ENCODE data around the gene STMN3. TPM values are rescaled to one million over a fixed set of nuclear protein-coding genes. Genes with fewer than 3 reads are reported as not detected.

STMN3 gene
- polyA plus RNA-seq, 1 of the 3 experiments (the other 2 are of a cell fraction) = 111 TPM

GRCh38 chr20:63668351-63668750 lies 15.1 kb upstream of the STMN3 start:
- 87% methylated on average over 10 of the region's 11 CpGs for WGBS (ENCODE audit: low lambda C conversion rate)

More at GRCh38 chr20:63668351-63668750, 15.1 kb upstream of the STMN3 start:
- 0 out of 2 replicates have a peak, but pooled peaks cover 4% of the 10 kb centered on the region for H3K79me2 ChIP-seq (ENCODE audit: insufficient read depth)
- POLR2A ChIA-PET = interaction anchor here (0.6 kb wide), 1 partner anchor 63 kb away, joined by 3 read pairs; no protein-coding TSS in a partner anchor
- H3F3A ChIP-seq (replicated peaks; ENCODE audit: insufficient read depth) = no peaks in the 10 kb centered on the region
- CTCF ChIA-PET = interaction anchor here (1.2 to 1.5 kb wide), 2 partner anchors 172 to 305 kb away, joined by 3 to 4 read pairs; no protein-coding TSS in a partner anchor
- no peaks in the 10 kb centered on the region for H3K9me2 ChIP-seq
- no peaks in the 10 kb centered on the region for H3K27me3 ChIP-seq (ENCODE audit: insufficient read depth)
- H3K4me2 ChIP-seq = no peak overlapping the region
- H3K9ac ChIP-seq = no peak overlapping the region
- H3K4me3 ChIP-seq (ENCODE audit: low read depth in 2 of 2, low read length in 1 of 2) = no peak overlapping the region
- H3K27ac ChIP-seq (ENCODE audit: low read depth in 2 of 2, low read length in 1 of 2) = no peak overlapping the region
- TF ChIP-seq SIN3A (IDR thresholded peaks at IDR 0.05; ENCODE audit: borderline replicate concordance, low read depth, low read length) = no peak
- TF ChIP-seq, protein P1, sequence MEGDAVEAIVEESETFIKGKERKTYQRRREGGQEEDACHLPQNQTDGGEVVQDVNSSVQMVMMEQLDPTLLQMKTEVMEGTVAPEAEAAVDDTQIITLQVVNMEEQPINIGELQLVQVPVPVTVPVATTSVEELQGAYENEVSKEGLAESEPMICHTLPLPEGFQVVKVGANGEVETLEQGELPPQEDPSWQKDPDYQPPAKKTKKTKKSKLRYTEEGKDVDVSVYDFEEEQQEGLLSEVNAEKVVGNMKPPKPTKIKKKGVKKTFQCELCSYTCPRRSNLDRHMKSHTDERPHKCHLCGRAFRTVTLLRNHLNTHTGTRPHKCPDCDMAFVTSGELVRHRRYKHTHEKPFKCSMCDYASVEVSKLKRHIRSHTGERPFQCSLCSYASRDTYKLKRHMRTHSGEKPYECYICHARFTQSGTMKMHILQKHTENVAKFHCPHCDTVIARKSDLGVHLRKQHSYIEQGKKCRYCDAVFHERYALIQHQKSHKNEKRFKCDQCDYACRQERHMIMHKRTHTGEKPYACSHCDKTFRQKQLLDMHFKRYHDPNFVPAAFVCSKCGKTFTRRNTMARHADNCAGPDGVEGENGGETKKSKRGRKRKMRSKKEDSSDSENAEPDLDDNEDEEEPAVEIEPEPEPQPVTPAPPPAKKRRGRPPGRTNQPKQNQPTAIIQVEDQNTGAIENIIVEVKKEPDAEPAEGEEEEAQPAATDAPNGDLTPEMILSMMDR (IDR thresholded peaks at IDR 0.05) = no peak
- no peak for TF ChIP-seq EZH2phosphoT487 (IDR thresholded peaks at IDR 0.05; ENCODE audit: borderline replicate concordance, low read depth)
- TF ChIP-seq TAF1 (IDR thresholded peaks at IDR 0.05; ENCODE audit: borderline replicate concordance, low read depth, low read length) = no peak
- TF ChIP-seq NRF1 (IDR thresholded peaks at IDR 0.05; ENCODE audit: low read depth, low read length) = no peak
- TF ChIP-seq RFX5 (IDR thresholded peaks at IDR 0.05; ENCODE audit: low read length) = no peak
- TF ChIP-seq RCOR1 (IDR thresholded peaks at IDR 0.05; ENCODE audit: low read length) = no peak
- no peak for TF ChIP-seq YY1 (IDR thresholded peaks at IDR 0.05; ENCODE audit: low read depth)
- TF ChIP-seq FOXJ3 (CRISPR knock-in tag; IDR thresholded peaks at IDR 0.05) = no peak
- no peak for TF ChIP-seq RXRA (IDR thresholded peaks at IDR 0.05; ENCODE audit: borderline replicate concordance, low read depth)
- no peak for TF ChIP-seq JUND (IDR thresholded peaks at IDR 0.05)
- TF ChIP-seq CHD2 (IDR thresholded peaks at IDR 0.05; ENCODE audit: low read length, partially characterized antibody) = no peak
- TF ChIP-seq USF2 (IDR thresholded peaks at IDR 0.05; ENCODE audit: borderline replicate concordance, low read depth, low read length) = no peak
- no peak for TF ChIP-seq GABPA (IDR thresholded peaks at IDR 0.05; ENCODE audit: low read depth)
- TF ChIP-seq, protein P2, sequence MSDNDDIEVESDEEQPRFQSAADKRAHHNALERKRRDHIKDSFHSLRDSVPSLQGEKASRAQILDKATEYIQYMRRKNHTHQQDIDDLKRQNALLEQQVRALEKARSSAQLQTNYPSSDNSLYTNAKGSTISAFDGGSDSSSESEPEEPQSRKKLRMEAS (IDR thresholded peaks at IDR 0.05; ENCODE audit: low read depth) = no peak
- TF ChIP-seq MXI1 (IDR thresholded peaks at IDR 0.05; ENCODE audit: low read depth, low read length) = no peak
- no peak for TF ChIP-seq USF1 (IDR thresholded peaks at IDR 0.05; ENCODE audit: borderline replicate concordance, low read depth)
- TF ChIP-seq, protein P3, sequence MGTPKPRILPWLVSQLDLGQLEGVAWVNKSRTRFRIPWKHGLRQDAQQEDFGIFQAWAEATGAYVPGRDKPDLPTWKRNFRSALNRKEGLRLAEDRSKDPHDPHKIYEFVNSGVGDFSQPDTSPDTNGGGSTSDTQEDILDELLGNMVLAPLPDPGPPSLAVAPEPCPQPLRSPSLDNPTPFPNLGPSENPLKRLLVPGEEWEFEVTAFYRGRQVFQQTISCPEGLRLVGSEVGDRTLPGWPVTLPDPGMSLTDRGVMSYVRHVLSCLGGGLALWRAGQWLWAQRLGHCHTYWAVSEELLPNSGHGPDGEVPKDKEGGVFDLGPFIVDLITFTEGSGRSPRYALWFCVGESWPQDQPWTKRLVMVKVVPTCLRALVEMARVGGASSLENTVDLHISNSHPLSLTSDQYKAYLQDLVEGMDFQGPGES (IDR thresholded peaks at IDR 0.05; ENCODE audit: low read depth, low read length) = no peak
- TF ChIP-seq FOXM1 (IDR thresholded peaks at IDR 0.05; ENCODE audit: low read depth) = no peak
- no peaks in the 10 kb centered on the region for H3K9me3 ChIP-seq
- H2AFZ ChIP-seq (ENCODE audit: low read depth) = no peak overlapping the region
- H3K36me3 ChIP-seq (replicated peaks in 1 of 2; ENCODE audit: control insufficient read depth in 1 of 2, insufficient read depth in 2 of 2, low read length in 1 of 2) = peaks cover 0 to 37% of the 10 kb centered on the region in 2 experiments
- DNase-seq = no peak
- no peaks in the 10 kb centered on the region for H3K4me1 ChIP-seq (ENCODE audit: control insufficient read depth in 1 of 2, insufficient read depth in 2 of 2, low read depth in 1 of 2, low read length in 1 of 2)
- H4K20me1 ChIP-seq (ENCODE audit: insufficient read depth) = no peaks in the 10 kb centered on the region
